Vagina (tissue), 2 donors: Measurements from ENCODE around the gene DDA1.

Experiments used
- CTCF ChIP-seq, 3 experiments: fragments of 450-650 bp in 2 of 3; fragments of 200-600 bp in 1 of 3; sonication (generic) in 1 of 3; IDR thresholded peaks; one replicate each; pipeline ENCODE4 v1.5.1; 2017 to 2019; ENCODE audit warnings: antibody characterized with exemption in 3 of 3, mild to moderate bottlenecking in 2 of 3, moderate library complexity in 2 of 3
- POLR2A ChIP-seq, 2 donors: fragments of 450-650 bp; IDR thresholded peaks; one replicate each; pipeline ENCODE4 v1.6.1; 2017; ENCODE audit warnings: antibody characterized with exemption in 2 of 2, mild to moderate bottlenecking in 2 of 2, moderate library complexity in 2 of 2
- POLR2AphosphoS5 ChIP-seq, 2 donors: sonication (generic); formaldehyde crosslinking; IDR thresholded peaks; one replicate each; pipeline ENCODE4 v1.9.0; 2017; ENCODE audit warnings: antibody characterized with exemption in 2 of 2, mild to moderate bottlenecking in 2 of 2, low read depth in 1 of 2; ENCODE audit not compliant: insufficient read depth in 1 of 2

GRCh38 chr19:17306285-17306714 is 3.1 kb upstream of the DDA1 start:
- TF ChIP-seq CTCF (IDR thresholded peaks at IDR 0.05) (no peak), POLR2A (IDR thresholded peaks at IDR 0.05) (no peak), POLR2AphosphoS5 (IDR thresholded peaks at IDR 0.05; ENCODE audit: insufficient read depth in 1 of 2, low read depth in 1 of 2) (no peak)
